Mesenchymal stem cell (in vitro differentiated cells and primary cell): Measurements from ENCODE around the gene KBTBD6.
A peak's percentile ranks its signal among the peaks of the same experiment; 100 is the strongest.
"Not testable (repeated sequence)": the region's sequence is repeated elsewhere in the genome, so short reads cannot be mapped to it uniquely, and the experiment has no call there.

ENCODE experiments used
- DNase-seq: peaks from one replicate; pipeline ENCODE4 v3.0.0-alpha.2; 2013
- H2AFZ ChIP-seq: one replicate; pipeline ENCODE4 v1.6.1; 2013; ENCODE audit warnings: low read depth, mild to moderate bottlenecking, control low read depth, inconsistent platforms, low read length, moderate library complexity
- H2AK5ac ChIP-seq: 2 replicates; pipeline ENCODE4 v1.6.1; 2013; ENCODE audit warnings: low read length, moderate library complexity, mild to moderate bottlenecking, inconsistent platforms; ENCODE audit not compliant: severe bottlenecking
- H2BK120ac ChIP-seq: one replicate; pipeline ENCODE4 v1.6.1; 2013; ENCODE audit warnings: low read depth, mild to moderate bottlenecking, inconsistent platforms, low read length, moderate library complexity
- H2BK12ac ChIP-seq, 2 experiments: one replicate each; pipeline ENCODE4 v1.6.1; 2013; ENCODE audit warnings: inconsistent platforms in 2 of 2, low read length in 2 of 2, mild to moderate bottlenecking in 2 of 2, moderate library complexity in 2 of 2, control low read depth in 1 of 2
- H2BK15ac ChIP-seq: one replicate; pipeline ENCODE4 v1.6.1; 2013; ENCODE audit warnings: mild to moderate bottlenecking, low read depth, inconsistent platforms; ENCODE audit not compliant: poor library complexity, severe bottlenecking
- H2BK5ac ChIP-seq: 2 replicates; pipeline ENCODE4 v1.6.1; 2013; ENCODE audit warnings: low read depth, mild to moderate bottlenecking, low read length, control low read depth, inconsistent platforms; ENCODE audit not compliant: poor library complexity, severe bottlenecking
- H3K14ac ChIP-seq, 2 experiments: one replicate each; pipeline ENCODE4 v1.6.1; 2013; ENCODE audit warnings: inconsistent platforms in 2 of 2, low read length in 2 of 2, control low read depth in 1 of 2, mild to moderate bottlenecking in 1 of 2, moderate library complexity in 1 of 2
- H3K18ac ChIP-seq, 2 experiments: one replicate each; pipeline ENCODE4 v1.6.1; 2013; ENCODE audit warnings: inconsistent platforms in 2 of 2, low read length in 2 of 2, control low read depth in 1 of 2, low read depth in 1 of 2, mild to moderate bottlenecking in 1 of 2
- H3K23ac ChIP-seq, 2 experiments: one replicate each; pipeline ENCODE4 v1.6.1; 2013; ENCODE audit warnings: inconsistent platforms in 2 of 2, low read length in 2 of 2, mild to moderate bottlenecking in 2 of 2, moderate library complexity in 2 of 2, control low read depth in 1 of 2
- H3K27ac ChIP-seq: 2 replicates; pipeline ENCODE4 v1.5.1; 2013; ENCODE audit warnings: mild to moderate bottlenecking, moderate library complexity, low read length, control low read depth, inconsistent platforms; ENCODE audit not compliant: poor library complexity, severe bottlenecking
- H3K27me3 ChIP-seq, 2 experiments: 2 replicates each; pipeline versions ENCODE4 v1.6.1 to v1.7.0; 2013; ENCODE audit warnings: low read length in 2 of 2, mild to moderate bottlenecking in 2 of 2, moderate library complexity in 2 of 2, control low read depth in 1 of 2, inconsistent platforms in 1 of 2; ENCODE audit not compliant: control insufficient read depth in 1 of 2, insufficient read depth in 1 of 2
- H3K36me3 ChIP-seq, 2 experiments: 2 replicates each; pipeline versions ENCODE4 v1.6.1 to v1.7.0; 2013; ENCODE audit warnings: low read length in 2 of 2, control low read depth in 1 of 2, inconsistent platforms in 1 of 2, low read depth in 1 of 2, mild to moderate bottlenecking in 1 of 2; ENCODE audit not compliant: insufficient read depth in 2 of 2, control insufficient read depth in 1 of 2
- H3K4ac ChIP-seq, 2 experiments: one replicate each; pipeline ENCODE4 v1.6.1; 2013; ENCODE audit warnings: inconsistent platforms in 2 of 2, low read length in 2 of 2, mild to moderate bottlenecking in 2 of 2, moderate library complexity in 2 of 2, control low read depth in 1 of 2, low read depth in 1 of 2
- H3K4me1 ChIP-seq: 2 replicates; pipeline ENCODE4 v1.6.1; 2013; ENCODE audit warnings: low read depth, low read length, control low read depth; ENCODE audit not compliant: control insufficient read depth, insufficient read depth
- H3K4me2 ChIP-seq: 2 replicates; pipeline ENCODE4 v1.6.1; 2013; ENCODE audit warnings: low read length, mild to moderate bottlenecking, inconsistent platforms; ENCODE audit not compliant: poor library complexity, severe bottlenecking
- H3K4me3 ChIP-seq, 2 experiments: 2 replicates each; pipeline versions ENCODE4 v1.5.1 to v1.7.0; 2013; ENCODE audit warnings: low read length in 2 of 2, mild to moderate bottlenecking in 2 of 2, control low read depth in 1 of 2, low read depth in 1 of 2; ENCODE audit not compliant: insufficient read depth in 1 of 2
- H3K79me1 ChIP-seq: replicated peaks from 2 replicates; pipeline ENCODE4 v1.6.1; 2013; ENCODE audit warnings: mild to moderate bottlenecking, control low read depth, low read length, inconsistent platforms; ENCODE audit not compliant: poor library complexity, severe bottlenecking
- H3K9ac ChIP-seq: 2 replicates; pipeline ENCODE4 v1.7.0; 2013; ENCODE audit warnings: mild to moderate bottlenecking, low read length, moderate library complexity
- H3K9me3 ChIP-seq: 2 replicates; pipeline ENCODE4 v1.7.0; 2013; ENCODE audit warnings: mild to moderate bottlenecking, low read length; ENCODE audit not compliant: control insufficient read depth
- H4K8ac ChIP-seq: one replicate; pipeline ENCODE4 v1.6.1; 2013; ENCODE audit warnings: inconsistent platforms, mild to moderate bottlenecking, low read length, moderate library complexity
- H4K91ac ChIP-seq: one replicate; pipeline ENCODE4 v1.6.1; 2013; ENCODE audit warnings: mild to moderate bottlenecking, low read length, inconsistent platforms
- WGBS: methylation state at CpG from one replicate; pipeline ENCODE4 v1.1.7; 2013; ENCODE audit warnings: mixed read lengths; 5-methylcytosine and 5-hydroxymethylcytosine counted together

KBTBD6 gene

DNA sequence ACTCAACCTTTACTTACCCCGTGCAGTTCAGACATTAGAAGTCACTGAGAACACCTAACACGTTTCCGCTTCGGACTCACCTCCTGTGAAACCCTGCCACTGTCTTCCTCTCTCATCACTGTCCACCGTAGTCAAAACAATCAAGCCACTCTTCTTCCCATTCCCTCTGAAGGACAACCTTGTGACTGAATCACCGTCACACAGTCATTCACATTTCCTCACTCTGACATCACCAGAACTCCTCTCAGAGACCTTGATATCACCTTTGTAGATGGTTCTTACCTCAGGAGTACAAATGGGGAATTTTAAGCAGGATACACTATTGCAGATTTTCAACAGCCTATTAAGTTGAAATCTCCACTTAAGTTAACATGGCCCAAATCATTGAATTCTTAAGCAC lies 1.3 kb upstream of the KBTBD6 start:
- H3K79me1 ChIP-seq, result peaks cover 8% of the 10 kb centered on the region
- H4K91ac ChIP-seq, result no peak overlapping the region
- H3K4me1 ChIP-seq, result peaks cover 19% of the 10 kb centered on the region
- no peaks in the 10 kb centered on the region for H3K36me3 ChIP-seq
- 97% methylated on average over 6 of the region's 6 CpGs for WGBS
- H2AFZ ChIP-seq, result no peak overlapping the region
- no peaks in the 10 kb centered on the region for H3K9me3 ChIP-seq
- DNase-seq, result no peak
- H3K4me2 ChIP-seq, result no peak overlapping the region
- H2AK5ac ChIP-seq, result no peak overlapping the region
- H3K9ac ChIP-seq, result no peak overlapping the region
- no peak overlapping the region for H2BK120ac ChIP-seq
- no peak overlapping the region for H3K27ac ChIP-seq
- H3K27me3 ChIP-seq, result no peaks in the 10 kb centered on the region
- no peak overlapping the region for H2BK5ac ChIP-seq
- H3K18ac ChIP-seq, result no peak overlapping the region
- no peak overlapping the region for H4K8ac ChIP-seq
- no peak overlapping the region for H3K4ac ChIP-seq
- peak overlapping the region in 1 of 2 experiments; percentile 19 for H2BK12ac ChIP-seq
- no peak overlapping the region for H3K23ac ChIP-seq
- H2BK15ac ChIP-seq, result no peak overlapping the region
- no peak overlapping the region for H3K4me3 ChIP-seq
- H3K14ac ChIP-seq, result no peak overlapping the region

- peak overlapping the region; percentile 6 for H2AFZ ChIP-seq
- not testable (repeated sequence) for H3K23ac ChIP-seq, H3K27me3 ChIP-seq, H2BK5ac ChIP-seq, DNase-seq, H2AK5ac ChIP-seq, H2BK120ac ChIP-seq, H3K36me3 ChIP-seq, H3K9me3 ChIP-seq
- peak overlapping the region in 1 of 2 experiments; percentile 25 for H2BK12ac ChIP-seq
- peak overlapping the region; percentile 94 for H4K8ac ChIP-seq
- H4K91ac ChIP-seq, result peak overlapping the region; percentile 1
- peak overlapping the region; percentile 95 for H3K9ac ChIP-seq
- peak overlapping the region; percentile 76 for H3K27ac ChIP-seq
- H3K4me2 ChIP-seq, result peak overlapping the region; percentile 73
- peak overlapping the region; percentile 19 to 66 for H3K4ac ChIP-seq
- H2BK15ac ChIP-seq, result peak overlapping the region; percentile 12
- peaks cover 11% of the 10 kb centered on the region for H3K4me1 ChIP-seq
- 52% methylated on average over 44 of the region's 48 CpGs for WGBS
- H3K4me3 ChIP-seq, result peak overlapping the region; percentile 67 to 89
- peak overlapping the region in 1 of 2 experiments; percentile 69 for H3K14ac ChIP-seq
- H3K18ac ChIP-seq, result peak overlapping the region; percentile 37 to 92
- peaks cover 15% of the 10 kb centered on the region for H3K79me1 ChIP-seq
Observed at GRCh38 chr13:41131660-41132511, 716 bp downstream of the KBTBD6 start.

DNA sequence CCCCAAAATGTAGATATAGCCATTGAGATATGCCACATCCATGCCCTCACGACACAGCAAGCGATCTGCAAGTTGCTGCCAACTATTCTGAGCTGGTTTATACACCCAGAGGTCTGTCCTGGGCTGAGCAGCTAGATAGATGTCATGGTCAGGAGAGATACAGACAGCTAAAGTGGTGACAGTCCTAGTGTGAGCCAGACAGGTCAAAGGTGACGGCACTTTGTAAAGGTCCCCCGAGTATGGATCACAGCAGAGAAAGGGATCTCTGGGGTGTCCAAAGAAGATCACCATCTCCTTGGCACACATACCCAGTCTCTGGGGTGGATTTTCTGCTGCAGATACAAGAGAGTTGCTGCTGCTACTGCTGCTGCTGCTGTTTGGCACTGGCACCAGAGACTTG lies 1.4 kb downstream of the KBTBD6 start:
- H2BK5ac ChIP-seq, H3K18ac ChIP-seq, H3K4ac ChIP-seq, H4K8ac ChIP-seq, H2BK120ac ChIP-seq, H2AFZ ChIP-seq, H3K4me2 ChIP-seq, H3K23ac ChIP-seq, H4K91ac ChIP-seq, H2AK5ac ChIP-seq, H3K14ac ChIP-seq, H3K27ac ChIP-seq, H3K36me3 ChIP-seq, H3K27me3 ChIP-seq, H2BK15ac ChIP-seq, H3K9ac ChIP-seq, DNase-seq, H3K9me3 ChIP-seq, H2BK12ac ChIP-seq: not testable (repeated sequence)
- Histone ChIP-seq H3K4me3 (peak overlapping the region in 1 of 2 experiments; percentile 89), H3K79me1 (peaks cover 15% of the 10 kb centered on the region), H3K4me1 (peaks cover 11% of the 10 kb centered on the region)
- 100% methylated on average over 3 of the region's 4 CpGs for WGBS

DNA sequence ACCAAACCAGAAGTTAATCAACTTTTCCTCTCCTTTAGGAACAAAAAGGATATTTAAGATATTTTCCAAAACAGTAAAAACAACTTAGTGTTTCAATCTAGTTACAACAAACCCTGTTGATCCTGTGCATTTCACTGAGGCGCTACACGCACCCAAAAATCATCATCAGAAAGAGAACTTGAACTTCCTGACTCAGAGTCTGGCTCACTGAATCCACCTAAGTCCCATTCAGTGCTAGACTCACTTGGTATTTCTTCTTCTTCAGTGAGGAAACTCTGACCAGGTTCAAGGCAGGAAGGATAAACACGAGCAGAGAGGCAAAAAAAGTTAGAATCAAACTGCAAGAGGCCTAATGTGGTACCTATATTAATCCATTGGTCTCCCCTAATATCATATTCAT lies 2.2 kb downstream of the KBTBD6 start:
- Histone ChIP-seq H3K9ac (peak overlapping the region; percentile 32), H3K4me3 (peak overlapping the region in 1 of 2 experiments; percentile 89), H2BK120ac (no peak overlapping the region), H3K4me2 (peak overlapping the region; percentile 14), H2AFZ (no peak overlapping the region), H3K4me1 (peaks cover 11% of the 10 kb centered on the region), H2AK5ac (no peak overlapping the region), H2BK12ac (no peak overlapping the region), H3K14ac (no peak overlapping the region), H3K18ac (no peak overlapping the region), H3K27me3 (no peaks in the 10 kb centered on the region), H4K91ac (no peak overlapping the region), H3K23ac (no peak overlapping the region), H3K79me1 (peaks cover 15% of the 10 kb centered on the region), H3K36me3 (peaks cover 0 to 4% of the 10 kb centered on the region in 2 experiments), H3K9me3 (no peaks in the 10 kb centered on the region), H3K4ac (no peak overlapping the region), H2BK5ac (no peak overlapping the region), H4K8ac (no peak overlapping the region), H2BK15ac (no peak overlapping the region), H3K27ac (no peak overlapping the region)
- WGBS, result 97% methylated on average over 3 of the region's 3 CpGs
- peak; percentile 9 for DNase-seq
